ENCODE measurements around the gene RAP1GDS1. TPM values are rescaled to one million over a fixed set of nuclear protein-coding genes. Genes with fewer than 3 reads are reported as not detected.

RAP1GDS1 gene
- total and polyA plus RNA-seq, 10 donors, result 13.5 to 55.1 (median 46.4) TPM

GRCh38 chr4:98482847-98483806 lies 221.9 kb downstream of the RAP1GDS1 start:
- Histone ChIP-seq H3K36me3 (peaks cover 0 to 4% (median 0%) of the 10 kb centered on the region in 6 donors), H3K27me3 (replicated peaks in 1 of 7) (no peaks in the 10 kb centered on the region), H3K4me3 (no peak overlapping the region), H3K9me3 (no peaks in the 10 kb centered on the region), H3K27ac (no peak overlapping the region), H3K4me1 (peaks cover 0 to 9% (median 6%) of the 10 kb centered on the region in 6 donors)
- 75 to 84% (median 78%) methylated on average over 10 of the region's 10 CpGs for WGBS, 5 donors
- no peak for DNase-seq
- no peak for TF ChIP-seq POLR2AphosphoS5 (IDR thresholded peaks at IDR 0.05)
- no peak for TF ChIP-seq CTCF (IDR thresholded peaks at IDR 0.05 in 8 of 11, conservative IDR thresholded peaks at IDR 0.05 in 3 of 11)
- TF ChIP-seq POLR2A (IDR thresholded peaks at IDR 0.05), result no peak
- intact Hi-C loops (cut with DNase I; ENCODE audit: low total_unique reads), result no loop called here

- WGBS, 5 donors, result 86 to 96% (median 93%) methylated on average over 3 of the region's 3 CpGs
- H3K4me3 ChIP-seq, result no peak overlapping the region
- peaks cover 0 to 9% (median 6%) of the 10 kb centered on the region in 6 donors for H3K4me1 ChIP-seq
- DNase-seq, result no peak
- H3K36me3 ChIP-seq, result no peaks in the 10 kb centered on the region
- H3K27me3 ChIP-seq (replicated peaks in 1 of 7), result no peaks in the 10 kb centered on the region
- TF ChIP-seq POLR2A (IDR thresholded peaks at IDR 0.05) (no peak), POLR2AphosphoS5 (IDR thresholded peaks at IDR 0.05) (no peak), CTCF (IDR thresholded peaks at IDR 0.05 in 8 of 11, conservative IDR thresholded peaks at IDR 0.05 in 3 of 11) (no peak)
- intact Hi-C loops (cut with DNase I; ENCODE audit: low total_unique reads), result no loop called here
- no peak overlapping the region for H3K27ac ChIP-seq
- H3K9me3 ChIP-seq, result no peaks in the 10 kb centered on the region
These were observed 222.8 kb downstream of the RAP1GDS1 start for GRCh38 chr4:98484031-98484430.

GRCh38 chr4:98485816-98486345 lies 224.7 kb downstream of the RAP1GDS1 start:
- Histone ChIP-seq H3K4me3 (no peak overlapping the region), H3K4me1 (peaks cover 0 to 9% (median 6%) of the 10 kb centered on the region in 6 donors), H3K36me3 (no peaks in the 10 kb centered on the region), H3K9me3 (no peaks in the 10 kb centered on the region), H3K27ac (no peak overlapping the region), H3K27me3 (replicated peaks in 1 of 7) (no peaks in the 10 kb centered on the region)
- DNase-seq, result no peak
- intact Hi-C loops (cut with DNase I; ENCODE audit: low total_unique reads), result no loop called here
- no peak for TF ChIP-seq CTCF (IDR thresholded peaks at IDR 0.05 in 8 of 11, conservative IDR thresholded peaks at IDR 0.05 in 3 of 11)
- TF ChIP-seq POLR2A (IDR thresholded peaks at IDR 0.05), result no peak
- TF ChIP-seq POLR2AphosphoS5 (IDR thresholded peaks at IDR 0.05), result no peak
- 75 to 92% (median 80%) methylated on average over 7 of the region's 7 CpGs for WGBS, 5 donors

GRCh38 chr4:98490251-98490650 lies 229.1 kb downstream of the RAP1GDS1 start:
- H3K4me1 ChIP-seq, result no peaks in the 10 kb centered on the region
- intact Hi-C loops (cut with DNase I; ENCODE audit: low total_unique reads), result no loop called here
- H3K9me3 ChIP-seq, result no peaks in the 10 kb centered on the region
- no peaks in the 10 kb centered on the region for H3K27me3 ChIP-seq (replicated peaks in 1 of 7)
- no peaks in the 10 kb centered on the region for H3K36me3 ChIP-seq
- no peak for TF ChIP-seq CTCF (IDR thresholded peaks at IDR 0.05 in 8 of 11, conservative IDR thresholded peaks at IDR 0.05 in 3 of 11)
- no peak for TF ChIP-seq POLR2AphosphoS5 (IDR thresholded peaks at IDR 0.05)
- TF ChIP-seq POLR2A (IDR thresholded peaks at IDR 0.05), result no peak
- 89 to 96% (median 94%) methylated on average over 3 of the region's 3 CpGs for WGBS, 5 donors
- DNase-seq, result no peak
- no peak overlapping the region for H3K4me3 ChIP-seq
- H3K27ac ChIP-seq, result no peak overlapping the region
